CD14-positive monocyte (primary cell): ENCODE results near the gene ADAMTSL3. TPM values are rescaled to one million over a fixed set of nuclear protein-coding genes. Genes with fewer than 3 reads are reported as not detected.
"Not testable (repeated sequence)": the region's sequence is repeated elsewhere in the genome, so short reads cannot be mapped to it uniquely, and the experiment has no call there.

ENCODE experiments used
- DNase-seq, 3 donors: peaks; one replicate each; pipeline ENCODE4 v3.0.0-alpha.2; 2011 to 2022
- H2AFZ ChIP-seq: 2 replicates; pipeline ENCODE4 v1.6.0; 2012; ENCODE audit warnings: mild to moderate bottlenecking, low read depth, low read length, inconsistent platforms; ENCODE audit not compliant: insufficient read depth, poor library complexity, severe bottlenecking
- H3K27ac ChIP-seq, 2 donors: 1 replicate in 1 of 2; 2 replicates in 1 of 2; pipeline ENCODE4 v1.5.1; 2012 to 2013; ENCODE audit warnings: low read length in 2 of 2, control low read depth in 1 of 2, inconsistent platforms in 1 of 2, low read depth in 1 of 2, mild to moderate bottlenecking in 1 of 2
- H3K27me3 ChIP-seq, 2 donors: one replicate each; pipeline versions ENCODE4 v1.6.0 to v1.6.1; 2011 to 2013; ENCODE audit warnings: low read length in 2 of 2; ENCODE audit not compliant: control insufficient read depth in 2 of 2, insufficient read depth in 2 of 2
- H3K36me3 ChIP-seq, 2 donors: replicated peaks in 1 of 2; 1 replicate in 1 of 2; 2 replicates in 1 of 2; pipeline versions ENCODE4 v1.5.1 to v1.6.1; 2012 to 2013; ENCODE audit warnings: low read length in 2 of 2, control low read depth in 1 of 2, inconsistent platforms in 1 of 2, mild to moderate bottlenecking in 1 of 2; ENCODE audit not compliant: insufficient read depth in 2 of 2, control insufficient read depth in 1 of 2
- H3K4me1 ChIP-seq, 2 donors: 1 replicate in 1 of 2; 2 replicates in 1 of 2; pipeline versions ENCODE4 v1.5.1 to v1.6.1; 2012 to 2013; ENCODE audit warnings: low read length in 2 of 2, control low read depth in 1 of 2, inconsistent platforms in 1 of 2, mild to moderate bottlenecking in 1 of 2, moderate library complexity in 1 of 2; ENCODE audit not compliant: insufficient read depth in 2 of 2, control insufficient read depth in 1 of 2
- H3K4me2 ChIP-seq: replicated peaks from 2 replicates; pipeline ENCODE3; 2012; ENCODE audit warnings: low read length, moderate library complexity, mild to moderate bottlenecking; ENCODE audit not compliant: poor library complexity, severe bottlenecking; ENCODE audit errors: extremely low read depth
- H3K4me3 ChIP-seq, 3 experiments: fragments of 200-600 bp in 1 of 3; sonication (generic) in 1 of 3; replicated peaks in 1 of 3; 1 replicate in 2 of 3; 2 replicates in 1 of 3; pipeline ENCODE4 v1.5.1; 2011 to 2013; ENCODE audit warnings: low read length in 3 of 3, mild to moderate bottlenecking in 3 of 3, control low read depth in 2 of 3, low read depth in 2 of 3, inconsistent platforms in 1 of 3, moderate library complexity in 1 of 3
- H3K79me2 ChIP-seq: 2 replicates; pipeline ENCODE4 v1.6.0; 2012; ENCODE audit warnings: mild to moderate bottlenecking, control low read depth, inconsistent platforms, low read length, moderate library complexity; ENCODE audit not compliant: insufficient read depth
- H3K9ac ChIP-seq: 2 replicates; pipeline ENCODE4 v1.6.0; 2017; ENCODE audit warnings: low read length, mild to moderate bottlenecking; ENCODE audit not compliant: insufficient read depth, poor library complexity, severe bottlenecking
- H3K9me3 ChIP-seq, 2 donors: replicated peaks in 1 of 2; 1 replicate in 1 of 2; 2 replicates in 1 of 2; pipeline versions ENCODE4 v1.5.1 to v1.6.1; 2012 to 2013; ENCODE audit warnings: low read length in 2 of 2, control low read depth in 1 of 2; ENCODE audit not compliant: control insufficient read depth in 1 of 2, insufficient read depth in 1 of 2
- H4K20me1 ChIP-seq: 2 replicates; pipeline ENCODE4 v1.6.0; 2012; ENCODE audit warnings: mild to moderate bottlenecking, low read length, control low read depth, moderate library complexity; ENCODE audit not compliant: insufficient read depth
- H3K27ac Mint-ChIP-seq, 7 donors: one replicate each; pipeline ENCODE4 v1.8.0; 2020; ENCODE audit warnings: mild to moderate bottlenecking in 7 of 7, mixed read lengths in 7 of 7, moderate library complexity in 6 of 7, inconsistent platforms in 2 of 7
- H3K27me3 Mint-ChIP-seq, 3 donors: one replicate each; pipeline ENCODE4 v1.8.0; 2021 to 2022; ENCODE audit warnings: low read depth in 3 of 3, mild to moderate bottlenecking in 3 of 3, mixed read lengths in 3 of 3, moderate library complexity in 3 of 3, inconsistent platforms in 1 of 3
- H3K36me3 Mint-ChIP-seq, 2 donors: one replicate each; pipeline ENCODE4 v1.8.0; 2020; ENCODE audit warnings: mixed read lengths in 2 of 2, inconsistent platforms in 1 of 2, mild to moderate bottlenecking in 1 of 2
- H3K4me1 Mint-ChIP-seq: one replicate; pipeline ENCODE4 v1.8.0; 2020; ENCODE audit warnings: mild to moderate bottlenecking, mixed read lengths
- H3K4me3 Mint-ChIP-seq, 2 donors: one replicate each; pipeline ENCODE4 v1.8.0; 2020; ENCODE audit warnings: mild to moderate bottlenecking in 2 of 2, mixed read lengths in 2 of 2, moderate library complexity in 1 of 2
- H3K9me3 Mint-ChIP-seq, 7 donors: one replicate each; pipeline ENCODE4 v1.8.0; 2020 to 2022; ENCODE audit warnings: mixed read lengths in 7 of 7, mild to moderate bottlenecking in 6 of 7, moderate library complexity in 6 of 7, inconsistent platforms in 2 of 7
- WGBS: methylation state at CpG from one replicate; pipeline ENCODE4 v1.1.5; 2013; ENCODE audit warnings: missing lambda C conversion rate; ENCODE audit not compliant: insufficient coverage; 5-methylcytosine and 5-hydroxymethylcytosine counted together
- intact Hi-C, 2 donors: fragments of 100-400 bp; cut with micrococcal nuclease; formaldehyde crosslinking; loops; one replicate each; pipeline versions ENCODE4 v1.15.0 to v1.15.1; 2023
- polyA plus RNA-seq, 3 donors: library from polyadenylated mRNA; depleted of rRNA in 1 of 3; unstranded in 2 of 3; stranded (reverse) in 1 of 3; fragments of 300-500 nt in 2 of 3; fragments of >200 nt in 1 of 3; fragmentation: Illumina TruSeq in 2 of 3; gene quantifications; 1 replicate in 2 of 3; 2 replicates in 1 of 3; pipeline ENCODE4 v1.2.3, GENCODE V29; 2012 to 2021
- TF ChIP-seq, protein P1 (sequence below): fragments of 200-600 bp; IDR thresholded peaks from one replicate; pipeline ENCODE4 v1.8.0; 2022; ENCODE audit warnings: antibody characterized with exemption, mild to moderate bottlenecking

The ADAMTSL3 gene
- polyA plus RNA-seq, 3 donors: not detected

DNA sequence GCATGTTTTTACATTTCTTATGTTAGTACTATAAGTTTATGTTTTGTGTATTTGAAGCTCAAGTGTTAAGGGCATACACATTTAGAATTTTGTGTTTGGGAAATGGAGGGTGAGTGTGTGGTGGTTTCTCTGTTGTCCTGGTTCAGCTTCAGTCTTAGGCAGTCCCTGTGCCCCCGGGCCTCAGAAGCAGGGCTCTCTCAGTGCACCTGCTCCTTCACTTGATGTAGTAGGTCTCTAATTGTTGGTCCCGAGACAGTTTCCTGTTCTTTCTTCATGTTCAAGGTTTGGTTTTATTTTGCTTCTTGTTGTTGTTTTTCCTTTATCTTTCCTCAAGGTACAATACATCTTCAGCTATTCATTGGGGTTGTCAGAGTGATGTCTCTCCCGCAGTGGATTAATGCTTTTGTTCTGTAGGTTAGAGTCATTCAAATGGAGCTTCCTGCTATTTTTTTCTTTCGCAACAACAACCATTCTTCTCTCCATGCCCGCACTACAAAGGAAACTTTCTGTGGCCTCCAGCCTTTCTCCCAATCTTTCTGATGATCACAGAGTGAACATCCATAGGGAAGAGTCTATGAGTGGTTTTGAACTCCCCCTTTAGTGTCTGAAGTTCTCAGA, 403.9 kb downstream of the ADAMTSL3 start:
- DNase-seq: no peak
- peaks cover 0 to 6% (median 0%) of the 10 kb centered on the region in 3 donors for H3K27me3 Mint-ChIP-seq
- no peak overlapping the region for H3K27ac ChIP-seq
- H3K9ac ChIP-seq: no peak overlapping the region
- no peaks in the 10 kb centered on the region for H3K4me1 Mint-ChIP-seq
- peaks cover 7 to 12% of the 10 kb centered on the region in 2 donors for H3K9me3 ChIP-seq
- H3K4me1 ChIP-seq: no peaks in the 10 kb centered on the region
- TF ChIP-seq, protein P1, sequence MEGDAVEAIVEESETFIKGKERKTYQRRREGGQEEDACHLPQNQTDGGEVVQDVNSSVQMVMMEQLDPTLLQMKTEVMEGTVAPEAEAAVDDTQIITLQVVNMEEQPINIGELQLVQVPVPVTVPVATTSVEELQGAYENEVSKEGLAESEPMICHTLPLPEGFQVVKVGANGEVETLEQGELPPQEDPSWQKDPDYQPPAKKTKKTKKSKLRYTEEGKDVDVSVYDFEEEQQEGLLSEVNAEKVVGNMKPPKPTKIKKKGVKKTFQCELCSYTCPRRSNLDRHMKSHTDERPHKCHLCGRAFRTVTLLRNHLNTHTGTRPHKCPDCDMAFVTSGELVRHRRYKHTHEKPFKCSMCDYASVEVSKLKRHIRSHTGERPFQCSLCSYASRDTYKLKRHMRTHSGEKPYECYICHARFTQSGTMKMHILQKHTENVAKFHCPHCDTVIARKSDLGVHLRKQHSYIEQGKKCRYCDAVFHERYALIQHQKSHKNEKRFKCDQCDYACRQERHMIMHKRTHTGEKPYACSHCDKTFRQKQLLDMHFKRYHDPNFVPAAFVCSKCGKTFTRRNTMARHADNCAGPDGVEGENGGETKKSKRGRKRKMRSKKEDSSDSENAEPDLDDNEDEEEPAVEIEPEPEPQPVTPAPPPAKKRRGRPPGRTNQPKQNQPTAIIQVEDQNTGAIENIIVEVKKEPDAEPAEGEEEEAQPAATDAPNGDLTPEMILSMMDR: no peak
- no peaks in the 10 kb centered on the region for H3K36me3 ChIP-seq
- no peaks in the 10 kb centered on the region for H3K36me3 Mint-ChIP-seq
- H3K9me3 Mint-ChIP-seq: peaks cover 4 to 13% (median 9%) of the 10 kb centered on the region in 7 donors
- no peaks in the 10 kb centered on the region for H4K20me1 ChIP-seq
- no peak overlapping the region for H3K4me3 Mint-ChIP-seq
- H3K4me3 ChIP-seq: no peak overlapping the region
- intact Hi-C loops: no loop called here
- no peak overlapping the region for H3K4me2 ChIP-seq
- H3K27me3 ChIP-seq: no peaks in the 10 kb centered on the region
- H3K27ac Mint-ChIP-seq: no peak overlapping the region
- no peaks in the 10 kb centered on the region for H3K79me2 ChIP-seq
- 83% methylated on average over 1 of the region's 5 CpGs for WGBS
- no peak overlapping the region for H2AFZ ChIP-seq

- H3K4me3 Mint-ChIP-seq, H4K20me1 ChIP-seq, intact Hi-C loops, H3K9ac ChIP-seq, DNase-seq, H3K79me2 ChIP-seq, H3K4me3 ChIP-seq, H3K27me3 ChIP-seq, H3K4me1 Mint-ChIP-seq, H3K27me3 Mint-ChIP-seq, H3K4me2 ChIP-seq, H3K4me1 ChIP-seq, H3K36me3 Mint-ChIP-seq, H3K36me3 ChIP-seq, H2AFZ ChIP-seq, H3K27ac Mint-ChIP-seq, H3K27ac ChIP-seq: not testable (repeated sequence)
- peaks cover 0 to 13% of the 10 kb centered on the region in 2 donors for H3K9me3 ChIP-seq
- H3K9me3 Mint-ChIP-seq: peaks cover 11 to 32% (median 19%) of the 10 kb centered on the region in 7 donors
- WGBS: no CpG with 5 or more reads among the region's 2 CpGs
Measured at GRCh38 chr15:84063674-84064073, 409.8 kb downstream of the ADAMTSL3 start.

- H2AFZ ChIP-seq, H3K36me3 Mint-ChIP-seq, H4K20me1 ChIP-seq, H3K4me2 ChIP-seq, H3K4me1 Mint-ChIP-seq, H3K79me2 ChIP-seq, H3K27ac ChIP-seq, H3K9me3 ChIP-seq, H3K9ac ChIP-seq, H3K4me3 ChIP-seq, H3K27ac Mint-ChIP-seq, H3K4me3 Mint-ChIP-seq, H3K27me3 Mint-ChIP-seq, intact Hi-C loops, H3K36me3 ChIP-seq, H3K4me1 ChIP-seq, DNase-seq, H3K27me3 ChIP-seq: not testable (repeated sequence)
- no CpG with 5 or more reads among the region's 2 CpGs for WGBS
- H3K9me3 Mint-ChIP-seq: peaks cover 6 to 19% (median 15%) of the 10 kb centered on the region in 7 donors
Measured at GRCh38 chr15:84068674-84069073, 414.8 kb downstream of the ADAMTSL3 start.

GRCh38 chr15:84078038-84078437, 424.1 kb downstream of the ADAMTSL3 start:
- H3K27me3 Mint-ChIP-seq: peaks cover 51 to 68% (median 58%) of the 10 kb centered on the region in 3 donors
- H3K79me2 ChIP-seq, H3K9ac ChIP-seq, H2AFZ ChIP-seq, H3K4me2 ChIP-seq, H3K9me3 ChIP-seq, H3K36me3 ChIP-seq, H3K4me3 ChIP-seq, DNase-seq, H3K27ac Mint-ChIP-seq, intact Hi-C loops, H3K27ac ChIP-seq, H3K4me1 ChIP-seq, H4K20me1 ChIP-seq, H3K36me3 Mint-ChIP-seq, H3K4me3 Mint-ChIP-seq: not testable (repeated sequence)
- peaks cover 12% of the 10 kb centered on the region for H3K4me1 Mint-ChIP-seq
- peaks cover 0 to 30% (median 16%) of the 10 kb centered on the region in 7 donors for H3K9me3 Mint-ChIP-seq
- WGBS: no CpG with 5 or more reads among the region's 2 CpGs
- H3K27me3 ChIP-seq: peaks cover 39 to 42% of the 10 kb centered on the region in 2 donors
